NCI-H748 (cell line): ENCODE measurements around the gene SOS1.
"Not testable (repeated sequence)": the region's sequence is repeated elsewhere in the genome, so short reads cannot be mapped to it uniquely, and the experiment has no call there.

Experiments used
- DNase-seq: peaks from one replicate; lab custom pipeline; 2025; ENCODE audit not compliant: unreplicated experiment; lab: John Stamatoyannopoulos, UW

Gene SOS1

DNA sequence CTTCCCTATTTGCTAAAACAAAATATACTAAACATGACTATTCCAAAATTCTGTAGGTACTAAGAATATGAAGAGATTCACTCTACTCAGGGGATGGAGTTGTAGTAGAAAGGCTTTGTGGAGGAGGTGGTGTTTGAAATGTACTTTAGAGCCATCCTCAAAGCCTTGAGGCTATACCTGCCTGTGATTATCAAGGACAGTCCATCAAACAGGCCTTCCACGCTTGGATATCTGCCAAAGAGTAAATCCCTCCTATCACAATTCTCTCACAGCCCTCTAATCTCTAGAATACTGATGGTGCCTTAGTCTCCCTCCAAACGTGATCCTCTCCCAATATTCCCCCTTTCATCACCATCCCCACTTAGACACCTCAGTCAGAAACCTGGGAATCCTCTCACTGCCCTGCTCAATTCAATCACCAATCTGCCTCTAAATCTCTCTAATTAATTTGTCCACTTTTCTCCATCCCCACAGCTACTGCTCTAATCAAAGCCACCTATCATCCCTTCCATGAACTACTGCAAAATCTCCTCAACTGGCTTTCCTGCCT is 13.1 kb downstream of the SOS1 start:
- peak; percentile 29 for DNase-seq

DNA sequence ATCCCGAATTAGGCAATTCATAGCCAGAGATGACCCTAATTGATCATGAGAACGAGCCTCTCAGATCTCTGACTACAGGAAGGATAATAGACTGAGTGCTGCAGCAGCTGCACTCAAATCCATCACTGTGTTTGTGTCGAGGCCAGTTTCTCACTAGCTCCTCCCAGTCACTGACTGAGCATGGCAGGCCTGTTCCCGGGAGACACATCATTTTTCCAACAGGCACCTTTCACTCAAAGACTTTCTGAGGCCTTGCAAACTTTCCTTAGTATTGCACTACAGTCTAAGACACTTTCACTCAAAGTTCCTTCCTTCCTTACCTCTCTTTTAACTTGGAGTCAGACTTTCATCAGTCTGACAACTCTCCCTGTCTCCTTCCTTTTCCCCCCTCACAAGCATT is 13.7 kb downstream of the SOS1 start:
- DNase-seq: peak; percentile 25

DNA sequence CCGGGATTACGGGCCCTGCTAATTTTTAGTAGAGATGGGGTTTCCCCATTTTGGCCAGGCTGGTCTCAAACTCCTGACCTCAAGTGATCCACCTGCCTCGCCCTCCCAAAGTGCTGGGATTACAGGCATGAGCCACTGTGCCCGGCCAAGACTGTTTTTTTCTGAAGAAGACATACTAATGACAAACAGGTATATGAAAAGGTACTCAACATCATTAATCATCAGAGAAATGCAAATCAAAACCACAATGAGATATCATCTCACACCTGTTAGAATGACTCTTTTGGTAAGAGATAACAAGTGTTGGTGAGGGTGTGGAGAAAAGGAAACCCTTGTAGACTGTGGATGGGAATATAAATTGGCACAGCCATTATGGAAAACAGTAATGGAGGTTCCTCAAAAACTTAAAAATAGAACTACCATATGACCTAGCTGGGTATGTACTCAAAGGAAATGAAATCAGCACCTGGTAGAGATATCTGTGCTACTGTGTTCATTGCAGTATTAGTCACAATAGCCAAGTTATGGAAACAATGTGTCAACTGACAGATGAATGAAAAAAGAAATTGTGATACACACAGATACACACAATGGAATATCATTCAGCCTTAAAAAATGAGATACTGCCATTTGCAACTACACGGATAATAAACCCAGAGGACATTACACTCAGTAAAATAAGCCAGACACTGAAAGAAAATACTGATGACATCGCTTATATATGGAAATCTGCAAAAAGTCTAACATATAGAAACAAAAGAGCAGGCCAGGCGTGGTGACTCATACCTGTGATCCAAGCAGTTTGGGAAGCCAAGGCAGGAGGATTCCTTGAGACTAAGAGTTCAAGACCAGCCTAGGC is 20.8 kb downstream of the SOS1 start:
- no peak for DNase-seq

DNA sequence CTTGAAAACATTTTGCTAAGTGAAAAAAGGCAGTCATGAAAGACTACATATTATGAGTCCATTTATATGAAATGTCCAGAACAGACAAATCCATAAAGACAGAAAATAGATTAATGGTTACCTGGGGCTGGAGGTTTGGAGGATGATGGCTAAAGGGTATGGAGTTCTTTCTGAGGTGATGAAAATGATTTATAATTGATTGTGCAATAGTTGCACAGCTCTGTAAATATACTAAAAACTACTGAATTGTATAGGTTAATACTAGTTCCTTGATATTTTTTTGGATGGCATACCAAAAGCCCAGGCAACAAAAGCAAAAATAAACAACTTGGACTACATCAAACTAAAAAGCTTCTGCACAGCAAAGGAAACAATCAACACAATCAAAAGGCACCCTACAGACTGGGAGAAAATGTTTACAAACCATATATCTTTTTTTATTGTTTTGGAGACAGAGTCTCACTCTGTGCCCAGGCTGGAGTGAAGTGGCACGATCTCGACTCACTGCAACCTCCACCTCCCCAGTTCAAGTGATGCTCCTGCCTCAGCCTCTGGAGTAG is 21.5 kb downstream of the SOS1 start:
- DNase-seq: no peak

DNA sequence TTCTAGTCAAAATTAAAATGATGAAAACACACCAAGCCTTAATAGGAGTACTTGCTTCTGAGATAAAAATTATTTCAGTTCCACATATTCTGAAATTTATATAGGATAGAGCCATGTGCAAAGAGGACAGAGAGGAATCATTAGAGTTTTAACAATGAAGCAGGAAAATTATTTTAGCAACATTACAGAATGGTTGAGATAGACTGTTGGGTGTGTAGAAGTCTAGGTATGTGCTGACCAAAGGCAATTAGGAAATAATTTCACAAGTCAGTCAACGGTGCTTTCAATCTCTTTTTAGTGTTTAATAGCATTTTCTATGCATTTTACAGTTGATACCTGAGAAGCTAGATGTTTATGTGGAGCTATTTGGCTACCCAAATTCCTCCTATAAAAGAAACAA is 25.2 kb downstream of the SOS1 start:
- no peak for DNase-seq

DNA sequence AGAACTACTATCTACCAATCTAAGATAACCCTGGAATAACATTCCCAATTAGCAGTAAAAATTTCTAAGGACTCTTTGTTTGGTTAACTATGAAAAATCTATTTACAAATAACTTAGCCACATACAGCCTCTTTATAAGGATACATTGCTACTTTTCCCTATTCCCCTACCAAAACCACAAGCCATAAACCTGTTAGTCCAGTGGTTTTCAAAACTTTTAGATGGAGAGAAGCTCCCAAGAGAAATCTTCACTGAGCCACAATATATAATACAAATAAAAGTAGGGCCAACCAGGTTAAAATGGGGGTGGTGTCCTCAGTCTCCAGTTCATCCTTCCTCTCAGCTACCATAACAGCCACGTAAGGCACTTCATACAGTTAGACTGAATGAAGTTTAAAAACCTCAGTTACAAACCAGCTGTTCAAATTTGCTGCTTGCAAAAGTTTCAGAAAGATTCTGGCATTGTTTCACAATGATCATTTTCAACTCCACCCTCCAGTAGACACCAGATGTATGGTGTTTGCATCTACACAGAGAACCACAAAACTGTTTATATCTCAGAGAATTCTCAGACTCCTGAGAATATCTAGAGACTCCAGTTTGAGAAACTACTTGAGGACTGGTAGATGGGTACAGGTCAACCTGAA is 26.0 kb downstream of the SOS1 start:
- no peak for DNase-seq

DNA sequence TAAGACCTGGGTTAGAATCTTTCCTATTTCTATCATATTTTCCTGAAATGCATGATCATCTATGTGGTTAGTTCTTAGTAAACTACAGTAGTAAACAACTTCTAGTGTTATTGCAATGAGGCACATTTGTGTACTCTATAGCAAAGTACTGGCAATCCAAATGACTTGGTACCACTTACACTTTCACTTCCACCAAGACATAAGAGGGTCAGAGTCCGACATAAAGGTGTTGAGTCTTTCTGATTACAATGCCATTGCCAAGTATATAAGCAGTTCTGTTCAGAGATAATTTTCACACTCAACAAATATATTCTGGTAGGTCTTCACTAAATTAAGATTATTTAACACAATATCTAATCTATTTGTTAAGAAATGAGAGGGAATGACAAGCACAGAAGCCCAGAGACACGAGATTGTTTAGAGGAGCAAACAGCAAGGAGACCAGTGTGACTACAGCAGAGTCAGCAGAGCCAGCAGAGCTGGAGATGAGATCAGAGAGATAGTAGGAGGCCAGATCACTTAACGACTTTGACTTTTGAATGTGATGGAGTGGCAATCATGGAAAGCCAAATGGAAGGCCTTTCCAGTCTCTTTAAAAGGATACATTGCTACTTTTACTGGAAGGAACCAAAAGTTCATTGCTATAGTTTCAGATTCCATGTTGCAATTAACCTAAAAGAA is 27.5 kb downstream of the SOS1 start:
- DNase-seq: no peak

DNA sequence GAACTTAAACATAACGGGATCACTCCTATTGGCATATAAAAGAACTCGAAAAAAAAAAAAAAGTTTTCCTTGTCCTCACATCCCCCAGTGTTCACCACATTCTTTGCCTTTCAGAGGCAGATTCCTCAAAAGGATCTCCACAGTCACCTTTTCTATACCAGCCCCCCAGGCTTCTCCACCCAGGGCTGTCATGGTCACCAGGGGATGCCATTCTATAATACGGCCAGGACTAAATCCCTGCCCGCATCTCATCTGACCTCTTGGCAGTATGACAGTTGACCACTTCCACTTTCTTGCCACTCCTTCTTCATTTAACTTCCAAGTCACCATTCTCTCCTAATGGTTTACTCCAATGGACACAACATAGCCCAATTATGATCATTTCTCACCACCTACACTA is 29.3 kb downstream of the SOS1 start:
- DNase-seq: no peak

DNA sequence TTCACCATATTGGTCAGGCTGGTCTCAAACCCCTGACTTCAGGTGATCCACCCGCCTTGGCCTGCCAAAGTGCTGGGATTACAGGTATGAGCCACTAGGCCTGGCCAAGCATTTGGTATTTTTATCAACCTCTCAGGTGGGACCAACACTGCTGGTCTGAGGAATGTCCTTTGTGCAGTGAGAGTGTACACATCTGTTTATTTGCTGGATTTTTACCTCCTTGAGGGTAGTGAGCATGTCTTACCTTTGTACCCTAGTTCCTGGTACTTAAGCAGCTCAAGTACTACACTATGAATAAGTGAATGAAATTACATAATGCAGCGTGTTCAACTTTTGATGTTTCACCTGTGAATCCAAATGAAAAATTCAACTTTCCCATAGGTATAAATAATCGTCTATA is 29.8 kb downstream of the SOS1 start:
- DNase-seq: no peak

DNA sequence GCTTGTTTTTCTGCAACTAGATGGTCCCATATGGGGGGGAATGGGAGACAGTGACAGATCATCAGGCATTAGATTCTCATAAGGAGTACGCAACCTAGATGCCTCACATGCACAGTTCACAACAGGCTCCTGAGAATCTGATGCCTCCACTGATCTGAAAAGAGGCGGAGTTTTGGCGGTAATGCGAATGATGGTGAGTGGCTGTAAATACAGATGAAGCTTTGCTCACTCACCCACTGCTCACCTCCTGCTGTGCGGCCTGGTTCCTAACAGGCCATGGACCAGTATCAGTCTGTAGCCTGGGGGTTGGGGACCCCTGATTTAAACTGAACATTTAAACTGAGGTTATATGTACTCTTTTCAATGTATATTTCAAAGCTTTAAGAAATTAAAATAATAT is 40.7 kb downstream of the SOS1 start:
- DNase-seq: no peak

DNA sequence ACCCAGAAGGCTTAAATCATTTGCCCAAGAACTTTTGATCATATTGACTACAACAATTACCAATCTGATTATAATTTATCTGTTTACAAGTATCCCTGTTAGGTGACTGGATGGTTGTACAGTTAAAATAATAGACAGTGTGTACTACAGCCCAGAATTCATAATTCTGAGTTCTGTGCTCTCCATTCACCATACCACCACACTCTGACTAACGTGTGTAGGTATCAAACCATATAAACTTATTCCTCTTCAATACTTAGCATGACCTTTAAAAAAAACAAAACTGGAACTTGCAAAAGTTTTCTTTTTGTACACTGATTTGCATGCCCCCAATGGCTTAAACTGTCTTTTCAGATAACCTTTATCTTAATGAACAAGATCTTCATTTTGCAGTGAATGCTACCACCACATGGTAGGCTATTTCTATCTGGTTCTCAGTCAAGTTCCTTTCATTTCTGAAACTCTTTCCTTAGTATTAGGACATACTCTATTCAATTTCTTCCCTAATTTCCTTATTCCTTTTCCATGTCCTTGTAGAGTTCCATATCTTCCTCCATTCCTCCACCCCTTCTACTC is 50.9 kb downstream of the SOS1 start:
- no peak for DNase-seq

DNA sequence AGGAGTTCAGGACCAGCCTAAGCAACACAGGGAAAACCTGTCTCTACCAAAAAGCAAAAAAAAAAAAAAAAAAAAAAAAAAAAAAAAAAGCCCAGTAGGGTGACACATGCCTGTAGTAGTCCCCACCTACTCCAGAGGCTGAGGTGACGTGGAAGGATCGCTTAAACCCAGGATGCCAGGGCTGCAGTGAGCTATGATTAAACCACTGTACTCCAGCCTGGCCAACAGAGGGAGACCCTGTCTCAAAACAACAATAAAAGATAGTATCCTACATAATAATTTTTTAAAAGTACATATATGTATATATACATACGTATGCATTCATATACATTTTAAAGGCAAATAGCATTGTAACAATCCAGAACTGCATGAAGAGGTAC is 51.7 kb downstream of the SOS1 start:
- DNase-seq: no peak

DNA sequence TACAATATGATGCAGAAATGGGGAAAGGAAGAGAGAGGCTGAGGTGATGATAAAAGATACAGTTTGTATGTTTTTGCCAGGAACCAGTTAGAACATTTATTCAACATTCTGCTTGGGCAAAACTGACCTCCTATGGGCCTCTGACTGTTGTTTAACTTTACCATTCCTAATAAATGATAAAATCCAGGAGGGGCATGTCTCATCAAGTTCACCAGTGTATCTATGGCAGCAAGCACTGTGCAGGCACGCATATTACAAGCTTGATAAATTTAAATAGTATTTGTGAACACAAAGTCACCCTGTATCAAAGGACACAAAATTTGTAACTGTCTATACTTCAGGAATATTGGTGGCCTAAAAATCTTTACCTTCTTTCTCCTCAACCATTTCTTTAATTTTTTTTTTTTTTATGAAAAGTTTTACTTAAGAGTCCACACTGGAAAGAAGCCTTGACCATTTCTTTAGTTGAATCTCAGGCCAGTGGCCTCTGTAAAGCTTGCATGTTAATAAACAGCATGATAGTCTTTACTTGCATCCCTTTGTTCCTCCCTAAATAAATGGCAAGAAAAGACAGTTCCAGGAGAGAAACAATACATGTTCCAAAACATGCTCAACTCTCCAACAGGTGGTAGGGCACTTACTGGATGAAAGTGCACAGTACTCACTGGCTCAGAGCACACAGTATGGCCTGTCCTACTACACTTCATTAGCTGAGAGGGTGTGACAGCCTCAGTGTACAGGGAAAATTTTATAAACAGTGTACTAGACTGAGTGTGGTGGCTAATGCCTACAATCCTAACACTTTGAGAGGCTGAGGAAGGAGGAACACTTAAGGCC is 52.3 kb downstream of the SOS1 start:
- DNase-seq: no peak

DNA sequence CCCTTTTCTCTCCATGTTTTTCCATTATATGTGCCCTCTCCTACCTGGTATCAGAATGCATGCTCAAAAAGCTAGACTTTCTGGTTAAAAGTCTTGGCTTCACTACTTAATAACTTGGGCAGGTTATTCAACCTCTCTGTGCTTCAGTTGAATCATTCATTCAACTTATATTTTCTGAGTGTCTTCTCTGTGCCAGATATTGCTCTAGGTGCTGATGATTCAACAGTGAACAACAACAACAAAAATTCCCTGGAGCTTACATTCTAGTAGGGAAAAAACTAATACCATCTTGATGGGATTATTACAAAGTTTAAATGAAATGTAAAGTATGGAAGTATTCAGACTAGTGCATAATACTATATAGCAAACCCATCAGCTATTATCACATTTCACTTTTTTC is 55.2 kb downstream of the SOS1 start:
- no peak for DNase-seq

DNA sequence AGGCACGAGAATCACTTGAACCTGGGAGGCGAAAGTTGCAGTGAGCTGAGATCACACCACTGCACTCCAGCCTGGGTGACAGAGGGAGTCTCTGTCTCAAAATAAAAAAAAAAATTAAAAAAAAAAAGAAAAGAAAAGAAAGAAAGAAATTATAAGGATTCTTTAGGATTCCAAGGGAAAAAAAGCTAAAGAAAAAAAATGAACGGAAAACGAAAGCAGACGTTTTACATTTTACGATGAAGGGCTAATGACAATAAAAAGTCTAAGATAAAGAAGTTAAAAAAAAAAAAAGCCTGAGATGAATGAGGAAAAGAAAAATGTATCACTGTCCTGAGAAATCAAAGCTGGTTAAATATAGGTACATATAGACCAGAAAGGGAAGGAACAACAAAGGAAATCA is 58.5 kb downstream of the SOS1 start:
- DNase-seq: no peak

DNA sequence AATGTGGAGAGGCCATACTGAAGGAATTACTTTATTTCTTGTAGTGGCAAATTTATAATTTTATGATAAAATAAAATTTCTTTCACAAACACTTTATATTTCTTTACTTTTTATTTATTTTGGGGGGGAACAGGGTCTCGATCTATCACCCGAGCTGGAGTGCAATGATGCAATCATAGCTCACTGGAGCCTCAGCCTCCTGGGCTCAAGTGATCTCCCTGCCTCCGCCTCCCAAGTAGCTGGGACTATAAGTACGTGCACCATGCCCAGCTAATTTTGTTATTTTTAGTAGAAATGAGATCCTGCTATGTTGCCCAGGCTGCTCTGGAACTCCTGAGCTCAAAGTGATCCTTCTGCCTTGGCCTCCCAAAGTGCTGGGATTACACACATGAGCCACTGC is 59.6 kb downstream of the SOS1 start:
- DNase-seq: no peak

DNA sequence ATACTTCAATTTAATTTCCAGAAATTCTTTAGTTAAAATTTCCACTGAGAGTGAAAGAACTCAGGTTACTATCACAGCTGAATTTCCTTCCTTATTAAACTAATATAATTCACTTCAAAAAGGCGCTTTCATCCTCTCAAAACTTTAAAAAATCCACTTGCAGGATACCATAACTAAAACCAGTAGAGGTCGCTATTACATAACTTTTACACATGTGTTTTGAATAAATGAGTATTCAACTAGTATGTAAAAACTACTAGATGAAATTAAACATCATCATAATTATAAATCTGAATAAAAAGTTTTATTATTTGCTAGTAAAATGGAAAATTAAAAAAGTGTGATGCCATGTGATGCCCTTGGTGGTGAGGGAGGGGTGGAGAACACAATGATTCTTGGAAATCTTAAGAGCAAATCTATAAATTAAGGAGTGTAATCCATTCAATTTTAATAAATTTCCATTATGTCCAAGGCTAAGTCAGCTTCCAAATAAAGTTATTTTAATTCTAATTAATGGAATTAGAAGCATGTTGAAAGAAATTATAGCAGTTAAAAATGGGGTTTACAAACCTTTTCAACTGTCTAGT is 61.4 kb downstream of the SOS1 start:
- DNase-seq: peak; percentile 45

DNA sequence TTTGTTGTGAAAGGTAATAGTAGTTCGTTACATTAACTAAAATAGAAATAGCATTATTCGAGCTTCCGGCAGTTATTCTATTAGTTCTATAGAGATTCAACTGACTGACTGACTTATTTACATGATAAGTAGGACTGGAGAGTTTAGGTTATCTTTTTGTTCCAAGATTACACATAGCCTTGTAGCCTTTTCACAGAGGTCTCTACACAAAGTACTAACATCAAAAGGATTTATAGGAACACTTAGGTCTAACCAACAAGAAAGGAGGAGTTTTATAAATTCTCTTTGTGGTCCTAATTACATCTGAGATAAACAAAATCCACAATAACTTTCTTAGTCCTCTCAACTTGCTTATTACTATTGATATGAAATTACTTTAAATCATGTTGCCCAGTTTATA is 62.8 kb downstream of the SOS1 start:
- DNase-seq: no peak

DNA sequence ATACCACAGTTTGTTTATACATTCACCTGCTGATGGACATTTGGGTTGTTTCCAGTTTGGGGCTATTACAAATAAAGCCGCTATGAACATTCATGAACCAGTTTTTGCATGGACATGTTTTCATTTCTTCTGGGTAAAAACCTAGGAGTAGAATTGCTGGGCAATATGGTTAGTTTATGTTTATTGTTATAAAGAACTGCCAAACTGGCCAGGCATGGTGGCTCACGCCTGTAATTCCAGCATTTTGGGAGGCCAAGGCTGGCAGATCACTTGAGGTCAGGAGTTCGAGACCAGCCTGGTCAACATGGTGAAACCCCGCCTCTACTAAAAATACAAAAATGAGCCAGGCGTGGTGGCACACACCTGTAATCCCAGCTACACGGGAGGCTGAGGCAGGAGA is 68.2 kb downstream of the SOS1 start:
- DNase-seq: not testable (repeated sequence)

DNA sequence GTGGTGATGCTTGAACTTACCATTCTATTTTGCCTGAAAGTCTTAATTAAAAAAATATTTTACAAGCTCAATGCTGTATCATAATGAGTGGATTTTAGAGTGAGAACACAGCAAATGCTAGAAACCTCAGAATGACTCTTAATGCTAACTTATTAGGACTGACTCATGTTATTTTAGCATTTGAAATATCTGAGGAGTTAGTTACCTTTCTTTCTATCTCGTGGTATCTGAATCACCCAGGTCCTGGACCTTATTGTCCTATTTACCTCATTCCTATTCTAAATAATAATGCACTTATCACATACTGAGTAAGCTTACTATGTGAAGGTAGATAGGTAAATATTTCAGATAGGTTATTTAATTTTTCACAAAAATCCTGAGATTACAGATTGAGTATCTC is 70.7 kb downstream of the SOS1 start:
- no peak for DNase-seq
